GM18909 (cell line): ENCODE measurements around the gene BAG3.

Experiments used
- ATAC-seq: cut with Tn5 transposase; IDR thresholded peaks from one replicate; pipeline ENCODE4 v1.9.1; 2021; ENCODE audit warnings: mild to moderate bottlenecking; ENCODE audit not compliant: unreplicated experiment, poor library complexity

The BAG3 gene

GRCh38 chr10:119723624-119724023 is 72.4 kb downstream of the BAG3 start:
- ATAC-seq = no peak

DNA sequence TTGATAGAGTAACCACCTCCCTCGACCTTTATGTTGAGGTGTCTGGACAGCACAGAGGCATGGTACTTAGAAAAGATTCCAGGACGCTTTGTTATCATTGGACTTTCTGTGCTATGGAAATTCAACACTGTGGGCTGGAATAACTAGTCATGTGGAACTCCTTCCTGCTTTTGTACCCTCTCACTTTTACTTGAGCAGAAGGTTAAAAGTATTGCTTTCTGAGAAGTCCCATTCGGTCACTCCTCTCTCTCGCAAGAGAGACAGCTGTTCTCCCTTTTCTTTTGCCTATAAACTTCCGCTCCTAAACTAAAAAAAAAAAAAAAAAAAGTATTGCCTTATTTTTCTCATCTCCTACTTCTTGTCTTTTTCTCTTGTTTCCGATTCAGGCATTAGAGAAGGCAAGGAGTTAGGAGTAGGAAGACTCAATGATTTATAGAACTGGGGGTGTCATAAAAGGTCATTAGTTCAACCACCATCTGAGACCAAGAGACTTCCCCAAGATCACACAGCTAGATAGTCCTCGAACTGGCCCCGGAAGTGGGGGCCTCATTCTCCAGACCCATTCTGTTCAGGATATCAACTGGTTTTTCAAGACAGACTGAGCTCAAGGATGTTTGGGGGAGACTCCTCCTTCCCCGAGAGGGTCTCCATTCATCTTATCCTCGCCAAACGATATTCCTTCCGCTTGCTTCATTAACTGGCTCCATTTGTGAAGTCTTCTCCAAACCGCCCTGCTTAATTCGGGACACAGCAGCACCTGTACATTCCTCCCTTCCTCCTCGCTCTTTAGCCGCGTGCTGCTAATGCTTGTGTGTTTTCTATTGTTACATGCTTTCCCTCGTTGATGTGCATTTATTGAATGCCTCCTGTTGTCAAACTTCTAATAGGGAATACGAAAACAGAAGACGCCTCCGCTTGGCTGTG is 73.7 kb downstream of the BAG3 start:
- peak; percentile 2 for ATAC-seq

DNA sequence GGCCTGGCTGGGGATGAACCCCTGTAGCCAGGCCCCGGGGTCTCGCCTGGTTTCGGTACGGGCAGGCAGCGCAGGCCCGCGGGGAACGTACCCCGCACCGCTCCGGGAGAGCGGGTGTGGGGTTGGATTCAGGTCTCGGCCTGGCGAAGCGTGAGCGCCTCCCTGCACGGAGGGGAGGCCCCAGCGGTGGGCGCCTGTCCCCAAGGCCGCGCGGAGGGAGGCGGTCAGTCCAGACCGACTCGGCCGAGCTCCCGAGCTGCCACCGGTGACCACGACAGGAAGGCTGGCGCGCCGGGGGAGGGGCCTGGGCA is 74.3 kb downstream of the BAG3 start:
- ATAC-seq = no peak

- peak; percentile 90 for ATAC-seq
Measured at GRCh38 chr10:119725828-119726675, 74.9 kb downstream of the BAG3 start, which contains the start of gene INPP5F. Gene INPP5F (plus strand): TSS chr10:119726050. CDS start chr10:119726263, 213 bp downstream.

GRCh38 chr10:119726676-119727261 is 75.6 kb downstream of the BAG3 start:
- ATAC-seq = no peak
